ENCODE data around the gene GKN1. TPM values are rescaled to one million over a fixed set of nuclear protein-coding genes. Genes with fewer than 3 reads are reported as not detected.

GKN1 gene
- total and polyA plus RNA-seq, 2 donors (not counting 3 experiments of a cell fraction or from before 2014, with no cell fraction given), result not detected

GRCh38 chr2:69018678-69019095 lies 44.3 kb downstream of the GKN1 start:
- Histone ChIP-seq H4K20me1 (replicated peaks; ENCODE audit: control insufficient read depth, extremely low read depth, insufficient read depth, low read length) (no peaks in the 10 kb centered on the region), H3K36me3 (ENCODE audit: control insufficient read depth in 2 of 2, extremely low read depth in 1 of 2, insufficient read depth in 2 of 2, low read length in 2 of 2) (no peaks in the 10 kb centered on the region), H3K79me2 (ENCODE audit: control insufficient read depth, insufficient read depth, low read length) (no peaks in the 10 kb centered on the region), H3K27me3 (ENCODE audit: control insufficient read depth in 2 of 2, insufficient read depth in 2 of 2, low read length in 2 of 2) (peaks cover 7 to 11% of the 10 kb centered on the region in 2 experiments), H3K4me3 (replicated peaks in 1 of 3; ENCODE audit: insufficient read depth in 1 of 3, low read depth in 1 of 3, low read length in 3 of 3) (no peak overlapping the region), H3K4me2 (ENCODE audit: insufficient read depth, low read length) (no peak overlapping the region), H3K4me1 (ENCODE audit: control insufficient read depth, extremely low read depth, insufficient read depth, low read length) (peaks cover 10% of the 10 kb centered on the region), H3K27ac (ENCODE audit: insufficient read depth, low read depth, low read length) (no peak overlapping the region), H3K9ac (replicated peaks; ENCODE audit: extremely low read depth, insufficient read depth, low read length) (no peak overlapping the region), H3K9me1 (replicated peaks; ENCODE audit: control insufficient read depth, extremely low read depth, insufficient read depth, low read length) (no peaks in the 10 kb centered on the region), H2AFZ (ENCODE audit: low read depth, low read length) (no peak overlapping the region), H3K9me3 (replicated peaks; ENCODE audit: control insufficient read depth, insufficient read depth, low read length) (no peaks in the 10 kb centered on the region)
- CTCF ChIA-PET, result interaction anchor here (1.2 kb wide), 2 partner anchors 32 to 93 kb away, joined by 3 read pairs; no protein-coding TSS in a partner anchor
- dilution Hi-C loops (cut with MboI; ENCODE audit: extremely low pct_ligation_motif_present, low sequenced_read_pairs), result no loop called here
- TF ChIP-seq JUN (IDR thresholded peaks at IDR 0.05; ENCODE audit: borderline replicate concordance, insufficient read depth, insufficient read length, low read depth), result no peak
- TF ChIP-seq GATA2 (IDR thresholded peaks at IDR 0.05; ENCODE audit: insufficient read depth, insufficient read length, low read depth, low read length), result no peak
- TF ChIP-seq POLR2A (IDR thresholded peaks at IDR 0.05; ENCODE audit: low read depth, low read length), result no peak
- intact Hi-C loops (cut with micrococcal nuclease), result no loop called here
- FAIRE-seq (no peak), DNase-seq (ENCODE audit: low read depth, low spot score) (no peak)
- no TSS peak for BruUV-seq (replicated peaks)
- POLR2A ChIA-PET, result no interaction called here

GRCh38 chr2:69020496-69021426 lies 46.3 kb downstream of the GKN1 start:
- BruUV-seq (replicated peaks), result no TSS peak
- no peak for FAIRE-seq
- H3K4me1 ChIP-seq (ENCODE audit: control insufficient read depth, extremely low read depth, insufficient read depth, low read length), result no peaks in the 10 kb centered on the region
- intact Hi-C loops (cut with micrococcal nuclease), result no loop called here
- no peak overlapping the region for H3K9ac ChIP-seq (replicated peaks; ENCODE audit: extremely low read depth, insufficient read depth, low read length)
- DNase-seq (ENCODE audit: low read depth, low spot score), result no peak
- no peaks in the 10 kb centered on the region for H3K36me3 ChIP-seq (ENCODE audit: control insufficient read depth in 2 of 2, extremely low read depth in 1 of 2, insufficient read depth in 2 of 2, low read length in 2 of 2)
- no peak overlapping the region for H3K27ac ChIP-seq (ENCODE audit: insufficient read depth, low read depth, low read length)
- dilution Hi-C loops (cut with MboI; ENCODE audit: extremely low pct_ligation_motif_present, low sequenced_read_pairs), result no loop called here
- no peak overlapping the region for H3K4me2 ChIP-seq (ENCODE audit: insufficient read depth, low read length)
- H3K9me1 ChIP-seq (replicated peaks; ENCODE audit: control insufficient read depth, extremely low read depth, insufficient read depth, low read length), result no peaks in the 10 kb centered on the region
- no peaks in the 10 kb centered on the region for H4K20me1 ChIP-seq (replicated peaks; ENCODE audit: control insufficient read depth, extremely low read depth, insufficient read depth, low read length)
- H3K27me3 ChIP-seq (ENCODE audit: control insufficient read depth in 2 of 2, insufficient read depth in 2 of 2, low read length in 2 of 2), result peaks cover 0 to 6% of the 10 kb centered on the region in 2 experiments
- H3K4me3 ChIP-seq (replicated peaks in 1 of 3; ENCODE audit: insufficient read depth in 1 of 3, low read depth in 1 of 3, low read length in 3 of 3), result no peak overlapping the region
- CTCF ChIA-PET, result interaction anchor here (1.0 to 1.6 kb wide), 2 partner anchors 77 kb away, joined by 3 read pairs; no protein-coding TSS in a partner anchor
- no peak overlapping the region for H2AFZ ChIP-seq (ENCODE audit: low read depth, low read length)
- POLR2A ChIA-PET, result no interaction called here
- H3K9me3 ChIP-seq (replicated peaks; ENCODE audit: control insufficient read depth, insufficient read depth, low read length), result no peaks in the 10 kb centered on the region
- no peaks in the 10 kb centered on the region for H3K79me2 ChIP-seq (ENCODE audit: control insufficient read depth, insufficient read depth, low read length)
- no peak for TF ChIP-seq POLR2AphosphoS5 (IDR thresholded peaks at IDR 0.05; ENCODE audit: insufficient read depth, low read depth, low read length)
- no peak for TF ChIP-seq GATA2 (IDR thresholded peaks at IDR 0.05; ENCODE audit: insufficient read depth, insufficient read length, low read depth, low read length)
- no peak for TF ChIP-seq FOS (IDR thresholded peaks at IDR 0.05; ENCODE audit: borderline replicate concordance, insufficient read depth, low read length)
- no peak for TF ChIP-seq POLR2A (IDR thresholded peaks at IDR 0.05; ENCODE audit: low read depth, low read length)
- TF ChIP-seq MAX (IDR thresholded peaks at IDR 0.05; ENCODE audit: insufficient read depth, insufficient read length), result no peak
- no peak for TF ChIP-seq JUN (IDR thresholded peaks at IDR 0.05; ENCODE audit: borderline replicate concordance, insufficient read depth, insufficient read length, low read depth)
- no peak for TF ChIP-seq MYC (IDR thresholded peaks at IDR 0.05; ENCODE audit: low read depth, low read length)
- no peak for TF ChIP-seq CTCF (IDR thresholded peaks at IDR 0.05; ENCODE audit: extremely low read depth in 1 of 2, insufficient read depth in 1 of 2, low read depth in 1 of 2, low read length in 2 of 2)
- no peak for TF ChIP-seq EZH2 (IDR thresholded peaks at IDR 0.05; ENCODE audit: borderline replicate concordance, low read depth, low read length, severe bottlenecking)

All from endothelial cell of umbilical vein (primary cell).